ENCODE measurements around the gene CDON.

DNA sequence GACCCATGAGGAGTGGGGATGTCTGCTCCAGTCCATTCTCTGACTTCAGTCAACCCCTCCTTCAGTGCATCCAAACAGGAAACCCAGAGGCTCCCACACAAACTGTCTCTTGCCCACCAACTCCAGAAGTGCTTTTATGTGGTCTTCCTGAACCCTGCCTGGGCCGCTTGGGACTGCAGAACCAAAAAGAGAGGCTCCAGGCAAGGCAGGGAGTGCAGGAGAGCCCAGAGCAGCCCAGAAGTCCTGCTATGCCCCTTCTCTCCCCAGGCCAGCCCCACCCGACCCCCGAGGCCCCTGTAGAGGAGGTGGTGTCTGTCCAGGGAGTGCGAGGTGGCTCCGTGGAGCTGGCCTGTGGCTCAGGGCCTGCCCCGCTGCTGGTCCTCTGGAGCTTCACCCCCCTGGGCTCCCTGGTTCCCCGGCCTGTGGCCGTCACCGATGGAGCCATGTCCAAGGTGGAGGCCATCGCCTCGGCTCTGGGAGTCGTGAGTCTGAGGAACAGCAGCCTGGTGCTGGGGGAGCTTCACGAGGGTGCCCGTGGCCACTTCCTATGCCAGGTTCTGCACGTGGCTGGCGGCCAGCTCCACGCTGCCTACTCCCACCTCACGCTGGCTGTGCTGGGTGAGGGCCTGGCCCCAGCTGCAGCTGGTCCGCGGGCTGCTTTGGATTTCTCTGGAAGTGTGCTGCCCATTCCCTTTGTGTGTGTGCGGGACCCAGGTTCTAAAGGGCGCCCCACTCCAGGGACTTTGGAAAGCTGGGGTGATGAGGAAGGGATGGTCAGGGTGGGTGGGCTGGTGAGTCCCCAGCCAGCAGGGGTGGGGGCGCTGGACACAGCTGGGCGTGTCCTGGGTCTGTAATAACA is 115.0 kb downstream of the CDON start:
- TF ChIP-seq, protein P1, sequence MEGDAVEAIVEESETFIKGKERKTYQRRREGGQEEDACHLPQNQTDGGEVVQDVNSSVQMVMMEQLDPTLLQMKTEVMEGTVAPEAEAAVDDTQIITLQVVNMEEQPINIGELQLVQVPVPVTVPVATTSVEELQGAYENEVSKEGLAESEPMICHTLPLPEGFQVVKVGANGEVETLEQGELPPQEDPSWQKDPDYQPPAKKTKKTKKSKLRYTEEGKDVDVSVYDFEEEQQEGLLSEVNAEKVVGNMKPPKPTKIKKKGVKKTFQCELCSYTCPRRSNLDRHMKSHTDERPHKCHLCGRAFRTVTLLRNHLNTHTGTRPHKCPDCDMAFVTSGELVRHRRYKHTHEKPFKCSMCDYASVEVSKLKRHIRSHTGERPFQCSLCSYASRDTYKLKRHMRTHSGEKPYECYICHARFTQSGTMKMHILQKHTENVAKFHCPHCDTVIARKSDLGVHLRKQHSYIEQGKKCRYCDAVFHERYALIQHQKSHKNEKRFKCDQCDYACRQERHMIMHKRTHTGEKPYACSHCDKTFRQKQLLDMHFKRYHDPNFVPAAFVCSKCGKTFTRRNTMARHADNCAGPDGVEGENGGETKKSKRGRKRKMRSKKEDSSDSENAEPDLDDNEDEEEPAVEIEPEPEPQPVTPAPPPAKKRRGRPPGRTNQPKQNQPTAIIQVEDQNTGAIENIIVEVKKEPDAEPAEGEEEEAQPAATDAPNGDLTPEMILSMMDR (conservative IDR thresholded peaks at IDR 0.05; ENCODE audit: low read length) = no peak
- TF ChIP-seq EZH2phosphoT487 (IDR thresholded peaks at IDR 0.05; ENCODE audit: borderline replicate concordance) = no peak
